ENCODE measurements around the gene ABHD17C.
"Not testable (repeated sequence)": the region's sequence is repeated elsewhere in the genome, so short reads cannot be mapped to it uniquely, and the experiment has no call there.

Gene ABHD17C

GRCh38 chr15:80695099-80695910 lies at the start of gene ABHD17C:
TSS of gene ABHD17C (plus strand) at chr15:80695310. CDS start at chr15:80695430, 120 bp downstream.
- DNase-seq, result no peak

GRCh38 chr15:80645494-80646065 lies 49.5 kb upstream of the ABHD17C start:
- DNase-seq, result no peak

GRCh38 chr15:80647424-80647823 lies 47.7 kb upstream of the ABHD17C start:
- not testable (repeated sequence) for DNase-seq

GRCh38 chr15:80654299-80654698 lies 40.8 kb upstream of the ABHD17C start:
- DNase-seq, result no peak

- no peak for DNase-seq
These were observed 35.7 kb upstream of the ABHD17C start for GRCh38 chr15:80659375-80659774.

GRCh38 chr15:80660119-80660518 lies 35.0 kb upstream of the ABHD17C start:
- no peak for DNase-seq

GRCh38 chr15:80662129-80662528 lies 33.0 kb upstream of the ABHD17C start:
- DNase-seq, result no peak

- DNase-seq, result no peak
These were observed 32.2 kb upstream of the ABHD17C start for GRCh38 chr15:80662757-80663553.

- DNase-seq, result no peak
These were observed 30.0 kb upstream of the ABHD17C start for GRCh38 chr15:80665151-80665550.

GRCh38 chr15:80667936-80668335 lies 27.2 kb upstream of the ABHD17C start:
- no peak for DNase-seq

GRCh38 chr15:80668546-80669236 lies 26.4 kb upstream of the ABHD17C start:
- no peak for DNase-seq

- no peak for DNase-seq
These were observed 25.3 kb upstream of the ABHD17C start for GRCh38 chr15:80669663-80670273.

GRCh38 chr15:80673561-80674244 lies 21.4 kb upstream of the ABHD17C start:
- DNase-seq, result no peak

- no peak for DNase-seq
These were observed 20.9 kb upstream of the ABHD17C start for GRCh38 chr15:80674245-80674614.

GRCh38 chr15:80677041-80677440 lies 18.1 kb upstream of the ABHD17C start:
- DNase-seq, result no peak

GRCh38 chr15:80679167-80679803 lies 15.8 kb upstream of the ABHD17C start:
- DNase-seq, result no peak

GRCh38 chr15:80679804-80680175 lies 15.3 kb upstream of the ABHD17C start:
- no peak for DNase-seq

GRCh38 chr15:80682201-80682600 lies 12.9 kb upstream of the ABHD17C start:
- DNase-seq, result no peak

GRCh38 chr15:80684697-80685096 lies 10.4 kb upstream of the ABHD17C start:
- DNase-seq, result no peak

- no peak for DNase-seq
These were observed 9.5 kb upstream of the ABHD17C start for GRCh38 chr15:80685628-80686027.

- no peak for DNase-seq
These were observed 5.8 kb upstream of the ABHD17C start for GRCh38 chr15:80689294-80689693.

- DNase-seq, result no peak
These were observed 5.4 kb upstream of the ABHD17C start for GRCh38 chr15:80689716-80690115.
